MCF 10A (cell line): Measurements from ENCODE around the gene NRARP. TPM values are rescaled to one million over a fixed set of nuclear protein-coding genes. Genes with fewer than 3 reads are reported as not detected.

ENCODE experiments used
- BruUV-seq: library from RNA; stranded (reverse); fragments of 400-500 nt; replicated peaks from 2 replicates; lab custom pipeline; 2021; lab: Mats Ljungman, UMichigan
- CTCF ChIA-PET: fragments of 300-600 bp; sonication (Branson Sonifier 250); formaldehyde crosslinking; extraction: SDS; loops from one replicate; lab custom pipeline; 2021; ENCODE audit warnings: antibody characterized with exemption, inconsistent platforms; lab: Yijun Ruan, JAX
- POLR2A ChIA-PET: fragments of 300-600, 350-650 bp; sonication (Branson Sonifier 250); formaldehyde crosslinking; extraction: SDS; loops from one replicate; lab custom pipeline; 2020; ENCODE audit warnings: antibody characterized with exemption, inconsistent platforms; lab: Yijun Ruan, JAX
- DNase-seq: peaks from one replicate; pipeline ENCODE4 v3.0.0-alpha.2; 2018; ENCODE audit not compliant: unreplicated experiment
- H3K27ac Mint-ChIP-seq: one replicate; pipeline ENCODE4 v1.8.0; 2022; ENCODE audit warnings: mild to moderate bottlenecking, low read depth, mixed read lengths; ENCODE audit not compliant: unreplicated experiment
- H3K27me3 Mint-ChIP-seq: one replicate; pipeline ENCODE4 v1.8.0; 2022; ENCODE audit warnings: mixed read lengths; ENCODE audit not compliant: insufficient read depth, unreplicated experiment
- H3K36me3 Mint-ChIP-seq: one replicate; pipeline ENCODE4 v1.8.0; 2022; ENCODE audit warnings: mild to moderate bottlenecking, moderate library complexity, mixed read lengths; ENCODE audit not compliant: insufficient read depth, unreplicated experiment
- H3K4me1 Mint-ChIP-seq: one replicate; pipeline ENCODE4 v1.8.0; 2022; ENCODE audit warnings: mixed read lengths; ENCODE audit not compliant: insufficient read depth, unreplicated experiment
- H3K4me3 Mint-ChIP-seq: one replicate; pipeline ENCODE4 v1.8.0; 2022; ENCODE audit warnings: mild to moderate bottlenecking, moderate library complexity, mixed read lengths; ENCODE audit not compliant: unreplicated experiment
- H3K9me3 Mint-ChIP-seq: one replicate; pipeline ENCODE4 v1.8.0; 2022; ENCODE audit warnings: mixed read lengths; ENCODE audit not compliant: unreplicated experiment
- intact Hi-C: fragments of 100-400 bp; cut with micrococcal nuclease; formaldehyde crosslinking; loops from 2 replicates; pipeline ENCODE4 v1.14.1; 2022
- total RNA-seq: library from RNA; stranded (reverse); gene quantifications from 2 replicates; pipeline ENCODE4 v1.2.3, GENCODE V29; 2022
- TF ChIP-seq, protein P1 (sequence below): fragments of 200-600 bp; IDR thresholded peaks from one replicate; pipeline ENCODE4 v1.8.0; 2022; ENCODE audit warnings: antibody characterized with exemption, mild to moderate bottlenecking; ENCODE audit not compliant: unreplicated experiment

Gene NRARP
- total RNA-seq, 1 experiment from 2014 or later, result 1.4 TPM

DNA sequence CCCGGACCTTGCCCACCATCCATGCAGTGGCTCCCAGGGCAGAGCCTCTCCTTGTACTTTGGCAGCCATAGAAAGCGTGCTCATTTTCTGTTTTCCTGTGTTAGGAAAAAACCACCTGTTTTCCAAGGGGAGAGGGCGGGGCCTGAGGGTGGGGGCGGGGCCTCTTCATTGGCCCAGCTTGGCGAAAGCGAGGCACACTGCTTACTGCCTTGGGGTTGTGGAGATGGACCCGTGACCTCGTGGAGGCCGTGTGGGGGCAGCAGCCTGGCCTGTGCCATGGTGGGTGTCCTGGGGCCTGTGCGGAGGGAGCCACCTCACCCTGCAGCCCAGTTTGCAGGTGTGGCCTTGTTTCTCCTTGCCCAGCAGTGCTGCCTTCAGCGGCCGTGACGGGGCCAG, 29.0 kb downstream of the NRARP start:
- Mint-ChIP-seq H3K27ac (no peak overlapping the region), H3K27me3 (no peaks in the 10 kb centered on the region), H3K36me3 (peaks cover 29% of the 10 kb centered on the region), H3K4me1 (peaks cover 32% of the 10 kb centered on the region), H3K9me3 (no peaks in the 10 kb centered on the region), H3K4me3 (no peak overlapping the region)
- ChIA-PET CTCF (interaction anchor here (0.8 kb wide), 1 partner anchor 12 kb away, joined by 3 read pairs; no protein-coding TSS in a partner anchor), POLR2A (interaction anchor here (0.8 to 1.4 kb wide), 3 partner anchors 14 to 32 kb away, joined by 3 to 6 read pairs (median 5); partner anchors contain the start of genes NELFB and TUBB4B)
- TF ChIP-seq, protein P1, sequence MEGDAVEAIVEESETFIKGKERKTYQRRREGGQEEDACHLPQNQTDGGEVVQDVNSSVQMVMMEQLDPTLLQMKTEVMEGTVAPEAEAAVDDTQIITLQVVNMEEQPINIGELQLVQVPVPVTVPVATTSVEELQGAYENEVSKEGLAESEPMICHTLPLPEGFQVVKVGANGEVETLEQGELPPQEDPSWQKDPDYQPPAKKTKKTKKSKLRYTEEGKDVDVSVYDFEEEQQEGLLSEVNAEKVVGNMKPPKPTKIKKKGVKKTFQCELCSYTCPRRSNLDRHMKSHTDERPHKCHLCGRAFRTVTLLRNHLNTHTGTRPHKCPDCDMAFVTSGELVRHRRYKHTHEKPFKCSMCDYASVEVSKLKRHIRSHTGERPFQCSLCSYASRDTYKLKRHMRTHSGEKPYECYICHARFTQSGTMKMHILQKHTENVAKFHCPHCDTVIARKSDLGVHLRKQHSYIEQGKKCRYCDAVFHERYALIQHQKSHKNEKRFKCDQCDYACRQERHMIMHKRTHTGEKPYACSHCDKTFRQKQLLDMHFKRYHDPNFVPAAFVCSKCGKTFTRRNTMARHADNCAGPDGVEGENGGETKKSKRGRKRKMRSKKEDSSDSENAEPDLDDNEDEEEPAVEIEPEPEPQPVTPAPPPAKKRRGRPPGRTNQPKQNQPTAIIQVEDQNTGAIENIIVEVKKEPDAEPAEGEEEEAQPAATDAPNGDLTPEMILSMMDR, result no peak
- no peak for DNase-seq
- intact Hi-C loops, result no loop called here
- BruUV-seq, result no TSS peak

DNA sequence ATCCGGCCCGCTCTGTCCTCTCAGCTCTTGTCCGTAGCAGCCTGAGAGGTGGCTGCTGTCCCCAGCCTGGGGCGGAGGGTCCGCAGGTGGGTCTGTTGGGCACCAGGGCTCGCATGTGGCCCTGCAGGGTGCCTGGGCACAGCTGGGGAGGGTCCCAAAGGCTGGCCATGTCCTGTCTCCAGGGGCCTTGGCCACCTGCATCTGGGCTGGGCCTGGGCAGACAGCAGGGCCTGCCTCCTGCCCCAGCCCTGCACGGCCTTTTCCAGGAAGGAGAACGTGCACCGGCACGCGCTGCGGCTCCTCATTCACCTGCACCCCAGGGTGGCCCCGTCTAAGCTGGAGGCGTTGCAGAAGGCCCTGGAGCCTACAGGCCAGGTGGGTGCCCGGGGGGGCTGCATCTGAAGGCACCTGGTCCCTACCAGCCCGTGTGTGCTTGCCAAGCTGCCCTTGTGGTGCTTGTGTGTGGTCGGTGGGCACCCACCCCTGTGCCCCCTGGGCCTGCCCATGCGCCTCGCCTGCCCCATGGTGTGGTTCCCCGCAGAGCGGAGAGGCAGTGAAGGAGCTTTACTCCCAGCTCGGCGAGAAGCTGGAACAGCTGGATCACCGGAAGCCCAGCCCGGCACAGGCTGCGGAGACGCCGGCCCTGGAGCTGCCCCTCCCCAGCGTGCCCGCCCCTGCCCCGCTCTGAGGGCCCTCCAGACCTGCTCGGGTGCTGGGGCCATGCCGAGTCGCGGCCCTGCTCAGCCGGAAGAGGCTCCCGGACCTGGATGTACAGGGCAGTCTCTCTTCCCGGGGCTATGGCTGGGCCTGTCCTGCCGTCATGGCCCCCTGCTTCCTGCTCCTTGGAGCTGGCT, 29.6 kb downstream of the NRARP start:
- no peak for DNase-seq
- H3K27ac Mint-ChIP-seq, result no peak overlapping the region
- intact Hi-C loops, result no loop called here
- CTCF ChIA-PET, result interaction anchor here (0.8 kb wide), 1 partner anchor 11 kb away, joined by 3 read pairs; no protein-coding TSS in a partner anchor
- TF ChIP-seq, protein P1, result no peak
- no peak overlapping the region for H3K4me3 Mint-ChIP-seq
- no TSS peak for BruUV-seq
- POLR2A ChIA-PET, result interaction anchor here (0.6 to 1.3 kb wide), 3 partner anchors 9 to 32 kb away, joined by 3 to 6 read pairs (median 3); partner anchors contain the start of genes NELFB and TUBB4B
- no peaks in the 10 kb centered on the region for H3K9me3 Mint-ChIP-seq
- no peaks in the 10 kb centered on the region for H3K27me3 Mint-ChIP-seq
- peaks cover 29% of the 10 kb centered on the region for H3K36me3 Mint-ChIP-seq
- H3K4me1 Mint-ChIP-seq, result peaks cover 29% of the 10 kb centered on the region

DNA sequence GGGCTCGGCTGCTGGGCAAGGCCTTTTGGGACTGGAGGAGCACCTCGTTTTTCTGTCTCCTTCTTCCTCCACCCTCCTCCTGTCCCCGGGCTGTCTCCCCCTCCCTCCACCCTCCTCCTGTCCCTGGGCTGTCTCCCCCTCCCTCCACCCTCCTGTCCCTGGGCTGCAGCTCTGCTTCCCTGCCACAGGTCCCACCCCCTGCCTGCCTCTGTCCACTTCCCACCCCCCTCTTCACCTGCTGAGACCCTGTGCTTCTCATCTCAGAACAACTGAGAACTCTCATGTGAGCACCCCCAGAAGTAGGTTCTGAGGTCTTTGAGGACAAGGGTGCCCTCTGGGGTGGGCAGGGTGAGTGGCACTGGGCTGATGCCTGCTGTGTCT, 30.4 kb downstream of the NRARP start:
- Mint-ChIP-seq H3K9me3 (no peaks in the 10 kb centered on the region), H3K4me3 (no peak overlapping the region), H3K27ac (no peak overlapping the region), H3K4me1 (peaks cover 21% of the 10 kb centered on the region), H3K36me3 (peaks cover 29% of the 10 kb centered on the region), H3K27me3 (no peaks in the 10 kb centered on the region)
- POLR2A ChIA-PET, result interaction anchor here (0.6 kb wide), 2 partner anchors 9 to 813 kb away, joined by 3 read pairs; no protein-coding TSS in a partner anchor
- BruUV-seq, result no TSS peak
- CTCF ChIA-PET, result no interaction called here
- intact Hi-C loops, result no loop called here
- TF ChIP-seq, protein P1, result no peak
- DNase-seq, result no peak

DNA sequence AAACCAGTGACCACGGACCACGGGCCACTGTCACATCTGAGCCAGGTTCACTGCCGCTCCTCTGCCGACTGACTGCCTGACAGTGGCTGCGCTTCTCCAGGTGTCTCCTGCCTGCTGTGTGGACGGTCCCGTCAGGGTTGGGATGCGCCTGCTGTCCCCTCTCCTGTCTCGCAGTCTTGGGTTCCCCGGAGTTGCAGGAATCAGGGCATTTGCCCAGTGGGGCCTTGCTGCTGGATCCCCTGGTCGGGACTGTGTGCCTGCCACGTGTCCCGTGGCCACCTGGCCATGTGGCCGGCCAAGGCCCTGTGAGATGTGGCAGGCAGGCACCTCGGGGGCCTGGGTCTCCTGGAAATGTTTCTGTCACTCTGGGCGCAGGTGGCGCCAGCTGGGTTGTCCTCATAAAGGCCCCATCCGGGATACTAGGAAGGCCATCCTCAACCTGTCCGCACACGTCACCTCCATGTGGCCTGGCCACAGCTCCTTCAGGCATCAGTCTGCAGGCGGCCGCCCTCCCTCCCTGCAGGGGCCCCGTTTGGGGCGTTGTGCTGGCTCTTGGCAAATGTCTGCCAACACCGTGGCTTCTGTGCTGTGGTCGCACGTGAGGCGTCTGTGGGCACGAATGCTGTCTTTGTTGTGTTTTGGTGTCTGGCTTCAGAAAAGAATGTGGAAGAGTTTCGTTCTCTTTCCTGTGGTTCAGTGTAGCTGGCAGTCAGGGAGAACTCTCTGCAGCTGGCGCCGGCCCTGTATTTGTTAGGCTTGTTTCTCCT, 31.0 kb downstream of the NRARP start:
- intact Hi-C loops, result no loop called here
- BruUV-seq, result no TSS peak
- Mint-ChIP-seq H3K27me3 (no peaks in the 10 kb centered on the region), H3K36me3 (peaks cover 29% of the 10 kb centered on the region), H3K4me3 (no peak overlapping the region), H3K4me1 (peaks cover 20% of the 10 kb centered on the region), H3K9me3 (no peaks in the 10 kb centered on the region), H3K27ac (no peak overlapping the region)
- TF ChIP-seq, protein P1, result no peak
- CTCF ChIA-PET, result no interaction called here
- DNase-seq, result no peak
- POLR2A ChIA-PET, result interaction anchor here (0.6 kb wide), 2 partner anchors 8 to 813 kb away, joined by 3 read pairs; no protein-coding TSS in a partner anchor
